ENCODE measurements around the gene HYAL3.

- TF ChIP-seq, protein P1, sequence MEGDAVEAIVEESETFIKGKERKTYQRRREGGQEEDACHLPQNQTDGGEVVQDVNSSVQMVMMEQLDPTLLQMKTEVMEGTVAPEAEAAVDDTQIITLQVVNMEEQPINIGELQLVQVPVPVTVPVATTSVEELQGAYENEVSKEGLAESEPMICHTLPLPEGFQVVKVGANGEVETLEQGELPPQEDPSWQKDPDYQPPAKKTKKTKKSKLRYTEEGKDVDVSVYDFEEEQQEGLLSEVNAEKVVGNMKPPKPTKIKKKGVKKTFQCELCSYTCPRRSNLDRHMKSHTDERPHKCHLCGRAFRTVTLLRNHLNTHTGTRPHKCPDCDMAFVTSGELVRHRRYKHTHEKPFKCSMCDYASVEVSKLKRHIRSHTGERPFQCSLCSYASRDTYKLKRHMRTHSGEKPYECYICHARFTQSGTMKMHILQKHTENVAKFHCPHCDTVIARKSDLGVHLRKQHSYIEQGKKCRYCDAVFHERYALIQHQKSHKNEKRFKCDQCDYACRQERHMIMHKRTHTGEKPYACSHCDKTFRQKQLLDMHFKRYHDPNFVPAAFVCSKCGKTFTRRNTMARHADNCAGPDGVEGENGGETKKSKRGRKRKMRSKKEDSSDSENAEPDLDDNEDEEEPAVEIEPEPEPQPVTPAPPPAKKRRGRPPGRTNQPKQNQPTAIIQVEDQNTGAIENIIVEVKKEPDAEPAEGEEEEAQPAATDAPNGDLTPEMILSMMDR (IDR thresholded peaks at IDR 0.05; ENCODE audit: insufficient read depth, low read length, poor library complexity, severe bottlenecking): no peak
- no peak for TF ChIP-seq EZH2phosphoT487 (conservative IDR thresholded peaks at IDR 0.05; ENCODE audit: low read length)
These were observed 29.7 kb downstream of the HYAL3 start for GRCh38 chr3:50269460-50269859.
